22Rv1 (cell line): ENCODE measurements around the gene NRP1.

ENCODE experiments used
- ZFX ChIP-seq: fragments of 450-650 bp; IDR thresholded peaks from 2 replicates; pipeline ENCODE4 v1.6.1; 2017; ENCODE audit warnings: antibody characterized with exemption, borderline replicate concordance
- TF ChIP-seq, protein P1 (sequence below): fragments of 450-650 bp; IDR thresholded peaks from 2 replicates; pipeline ENCODE4 v1.5.1; 2017; ENCODE audit warnings: mild to moderate bottlenecking

GRCh38 chr10:33253411-33253810 is 81.1 kb downstream of the NRP1 start:
- TF ChIP-seq ZFX: no peak
- TF ChIP-seq, protein P1, sequence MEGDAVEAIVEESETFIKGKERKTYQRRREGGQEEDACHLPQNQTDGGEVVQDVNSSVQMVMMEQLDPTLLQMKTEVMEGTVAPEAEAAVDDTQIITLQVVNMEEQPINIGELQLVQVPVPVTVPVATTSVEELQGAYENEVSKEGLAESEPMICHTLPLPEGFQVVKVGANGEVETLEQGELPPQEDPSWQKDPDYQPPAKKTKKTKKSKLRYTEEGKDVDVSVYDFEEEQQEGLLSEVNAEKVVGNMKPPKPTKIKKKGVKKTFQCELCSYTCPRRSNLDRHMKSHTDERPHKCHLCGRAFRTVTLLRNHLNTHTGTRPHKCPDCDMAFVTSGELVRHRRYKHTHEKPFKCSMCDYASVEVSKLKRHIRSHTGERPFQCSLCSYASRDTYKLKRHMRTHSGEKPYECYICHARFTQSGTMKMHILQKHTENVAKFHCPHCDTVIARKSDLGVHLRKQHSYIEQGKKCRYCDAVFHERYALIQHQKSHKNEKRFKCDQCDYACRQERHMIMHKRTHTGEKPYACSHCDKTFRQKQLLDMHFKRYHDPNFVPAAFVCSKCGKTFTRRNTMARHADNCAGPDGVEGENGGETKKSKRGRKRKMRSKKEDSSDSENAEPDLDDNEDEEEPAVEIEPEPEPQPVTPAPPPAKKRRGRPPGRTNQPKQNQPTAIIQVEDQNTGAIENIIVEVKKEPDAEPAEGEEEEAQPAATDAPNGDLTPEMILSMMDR: no peak
